ENCODE results near the gene SPEG.

SPEG gene

GRCh38 chr2:219470429-219470828 lies 35.8 kb downstream of the SPEG start:
- TF ChIP-seq CTCF (IDR thresholded peaks at IDR 0.05; ENCODE audit: borderline replicate concordance, insufficient read depth, low read depth, low read length), result no peak
- no peak overlapping the region for H3K4me3 ChIP-seq (ENCODE audit: low read depth, low read length)

GRCh38 chr2:219471476-219472371 lies 37.1 kb downstream of the SPEG start:
- H3K4me3 ChIP-seq (ENCODE audit: low read depth, low read length), result no peak overlapping the region
- no peak for TF ChIP-seq CTCF (IDR thresholded peaks at IDR 0.05; ENCODE audit: borderline replicate concordance, insufficient read depth, low read depth, low read length)

- H3K4me3 ChIP-seq (ENCODE audit: low read depth, low read length), result no peak overlapping the region
- no peak for TF ChIP-seq CTCF (IDR thresholded peaks at IDR 0.05; ENCODE audit: borderline replicate concordance, insufficient read depth, low read depth, low read length)
Observed at GRCh38 chr2:219472629-219473187, 38.1 kb downstream of the SPEG start.

GRCh38 chr2:219473511-219473910 lies 38.9 kb downstream of the SPEG start:
- no peak overlapping the region for H3K4me3 ChIP-seq (ENCODE audit: low read depth, low read length)
- no peak for TF ChIP-seq CTCF (IDR thresholded peaks at IDR 0.05; ENCODE audit: borderline replicate concordance, insufficient read depth, low read depth, low read length)

GRCh38 chr2:219474285-219475060 lies 39.8 kb downstream of the SPEG start:
- no peak for TF ChIP-seq CTCF (IDR thresholded peaks at IDR 0.05; ENCODE audit: borderline replicate concordance, insufficient read depth, low read depth, low read length)
- H3K4me3 ChIP-seq (ENCODE audit: low read depth, low read length), result no peak overlapping the region

GRCh38 chr2:219475278-219475677 lies 40.6 kb downstream of the SPEG start:
- no peak for TF ChIP-seq CTCF (IDR thresholded peaks at IDR 0.05; ENCODE audit: borderline replicate concordance, insufficient read depth, low read depth, low read length)
- H3K4me3 ChIP-seq (ENCODE audit: low read depth, low read length), result no peak overlapping the region
